OCI-LY7 (cell line): Measurements from ENCODE around the gene TDRD9.

Experiments
- CTCF ChIP-seq: fragments of 200-600 bp; sonication (generic); conservative IDR thresholded peaks from 2 replicates; pipeline ENCODE4 v1.5.1; 2014; ENCODE audit warnings: mild to moderate bottlenecking, antibody characterized with exemption, low read length, moderate library complexity, mixed read lengths
- EZH2phosphoT487 ChIP-seq: fragments of 200-600 bp; sonication (generic); IDR thresholded peaks from 2 replicates; pipeline ENCODE4 v1.6.1; 2018; ENCODE audit warnings: low read depth, borderline replicate concordance, mild to moderate bottlenecking, mixed run types, antibody characterized with exemption, low read length, moderate library complexity, mixed read lengths

- no peak for TF ChIP-seq CTCF
- TF ChIP-seq EZH2phosphoT487 = no peak
These were observed 154.6 kb downstream of the TDRD9 start for GRCh38 chr14:104082807-104083206.
